ENCODE measurements around the gene SYNPR.
"Not testable (repeated sequence)": the region's sequence is repeated elsewhere in the genome, so short reads cannot be mapped to it uniquely, and the experiment has no call there.

The SYNPR gene

GRCh38 chr3:63635186-63635585, 357.1 kb downstream of the SYNPR start:
- DNase-seq (ENCODE audit: low spot score): no peak

GRCh38 chr3:63639806-63640205, 361.7 kb downstream of the SYNPR start:
- DNase-seq (ENCODE audit: low spot score): no peak

- DNase-seq (ENCODE audit: low spot score): no peak
Observed at GRCh38 chr3:63642488-63642887, 364.4 kb downstream of the SYNPR start.

GRCh38 chr3:63644212-63644797, 366.2 kb downstream of the SYNPR start:
- no peak for DNase-seq (ENCODE audit: low spot score)

GRCh38 chr3:63644928-63645781, 367.0 kb downstream of the SYNPR start:
- DNase-seq (ENCODE audit: low spot score): not testable (repeated sequence)

- no peak for DNase-seq (ENCODE audit: low spot score)
Observed at GRCh38 chr3:63652066-63652725, 374.1 kb downstream of the SYNPR start, which contains the start of gene SNTN. SNTN (plus strand) TSS chr3:63652675; CDS start chr3:63652688, 13 bp downstream.

GRCh38 chr3:63654211-63654610, 376.1 kb downstream of the SYNPR start:
- DNase-seq (ENCODE audit: low spot score): no peak

- DNase-seq (ENCODE audit: low spot score): no peak
Observed at GRCh38 chr3:63654931-63655330, 376.8 kb downstream of the SYNPR start.

GRCh38 chr3:63655519-63655918, 377.4 kb downstream of the SYNPR start:
- DNase-seq (ENCODE audit: low spot score): no peak

GRCh38 chr3:63656786-63657185, 378.7 kb downstream of the SYNPR start:
- no peak for DNase-seq (ENCODE audit: low spot score)

GRCh38 chr3:63661242-63661641, 383.1 kb downstream of the SYNPR start:
- DNase-seq (ENCODE audit: low spot score): no peak

GRCh38 chr3:63662011-63662410, 383.9 kb downstream of the SYNPR start:
- DNase-seq (ENCODE audit: low spot score): no peak

- no peak for DNase-seq (ENCODE audit: low spot score)
Observed at GRCh38 chr3:63662500-63662899, 384.4 kb downstream of the SYNPR start.

Data from CD4-positive, alpha-beta T cell treated with Interleukin-2 at 100 ng/mL for 4 hours (primary cell).